Tibial nerve (tissue), 4 donors: ENCODE data around the gene STAC. TPM values are rescaled to one million over a fixed set of nuclear protein-coding genes. Genes with fewer than 3 reads are reported as not detected.

ENCODE experiments used
- DNase-seq, 2 donors: peaks; one replicate each; pipeline ENCODE4 v3.0.0-alpha.2; 2019; ENCODE audit warnings: low spot score in 2 of 2
- H3K27ac ChIP-seq, 4 donors: fragments of 200-600 bp; sonication (generic) in 3 of 4; one replicate each; pipeline ENCODE4 v1.5.1; 2017 to 2019; ENCODE audit warnings: mild to moderate bottlenecking in 1 of 4
- H3K27me3 ChIP-seq, 2 donors: fragments of 200-600 bp; sonication (generic) in 1 of 2; one replicate each; pipeline versions ENCODE4 v1.5.1 to v1.6.0; 2017 to 2019
- H3K36me3 ChIP-seq, 3 donors: fragments of 200-600 bp; sonication (generic); one replicate each; pipeline ENCODE4 v1.5.1; 2018 to 2019
- H3K4me1 ChIP-seq, 4 donors: fragments of 200-600 bp; sonication (generic) in 3 of 4; one replicate each; pipeline ENCODE4 v1.5.1; 2017 to 2019
- H3K4me3 ChIP-seq, 4 donors: fragments of 200-600 bp; sonication (generic) in 3 of 4; one replicate each; pipeline ENCODE4 v1.5.1; 2017 to 2019; ENCODE audit warnings: mild to moderate bottlenecking in 1 of 4, moderate library complexity in 1 of 4
- H3K9me3 ChIP-seq, 4 donors: fragments of 200-600 bp; sonication (generic) in 3 of 4; one replicate each; pipeline ENCODE4 v1.5.1; 2017 to 2019
- EP300 ChIP-seq, 2 donors: sonication (generic); formaldehyde crosslinking; IDR thresholded peaks; one replicate each; pipeline ENCODE4 v1.6.1; 2017; ENCODE audit warnings: antibody characterized with exemption in 2 of 2, mild to moderate bottlenecking in 1 of 2
- POLR2A ChIP-seq, 2 donors: fragments of 450-650 bp; IDR thresholded peaks; one replicate each; pipeline ENCODE4 v1.6.1; 2017; ENCODE audit warnings: antibody characterized with exemption in 2 of 2, mild to moderate bottlenecking in 2 of 2, moderate library complexity in 2 of 2
- WGBS, 2 donors: methylation state at CpG; one replicate each; pipeline ENCODE4 v1.1.5; 2018; 5-methylcytosine and 5-hydroxymethylcytosine counted together
- total RNA-seq, 4 donors: library from RNA; depleted of rRNA; stranded (reverse); fragments of >200 nt; gene quantifications; one replicate each; pipeline ENCODE4 v1.1.0, GENCODE V29; 2016
- TF ChIP-seq, protein P1 (sequence below), 5 experiments: fragments of 200-600 bp in 3 of 5; fragments of 450-650 bp in 2 of 5; sonication (generic) in 3 of 5; IDR thresholded peaks; one replicate each; pipeline ENCODE4 v1.5.1; 2016 to 2019; ENCODE audit warnings: antibody characterized with exemption in 5 of 5, mild to moderate bottlenecking in 3 of 5, moderate library complexity in 2 of 5

STAC gene
- total RNA-seq, 4 donors from 2014 or later, result 2.4 to 4.2 (median 3.7) TPM

DNA sequence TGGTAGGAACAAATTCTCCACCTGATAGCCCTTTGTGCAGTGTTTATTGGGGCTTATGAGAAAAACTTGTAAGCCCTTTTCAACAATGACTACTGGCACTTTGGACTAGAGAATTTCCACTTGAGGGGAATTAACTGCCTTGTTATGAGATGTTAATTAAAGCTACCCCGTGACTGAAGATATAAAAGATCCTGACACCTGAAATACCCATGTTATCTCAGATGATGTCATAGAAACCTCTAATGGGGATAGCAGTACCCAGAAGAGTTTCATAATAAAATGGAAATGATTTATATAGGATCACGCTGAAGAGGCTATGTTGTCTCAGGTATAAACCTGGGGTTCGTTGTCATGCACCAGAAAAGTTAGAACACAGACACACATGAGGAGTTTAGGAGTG, 14.5 kb upstream of the STAC start:
- H3K9me3 ChIP-seq, result no peaks in the 10 kb centered on the region
- H3K27ac ChIP-seq, result no peak overlapping the region
- H3K36me3 ChIP-seq, result no peaks in the 10 kb centered on the region
- no peaks in the 10 kb centered on the region for H3K27me3 ChIP-seq
- TF ChIP-seq POLR2A (IDR thresholded peaks at IDR 0.05), result no peak
- no peak for TF ChIP-seq EP300 (IDR thresholded peaks at IDR 0.05)
- TF ChIP-seq, protein P1, sequence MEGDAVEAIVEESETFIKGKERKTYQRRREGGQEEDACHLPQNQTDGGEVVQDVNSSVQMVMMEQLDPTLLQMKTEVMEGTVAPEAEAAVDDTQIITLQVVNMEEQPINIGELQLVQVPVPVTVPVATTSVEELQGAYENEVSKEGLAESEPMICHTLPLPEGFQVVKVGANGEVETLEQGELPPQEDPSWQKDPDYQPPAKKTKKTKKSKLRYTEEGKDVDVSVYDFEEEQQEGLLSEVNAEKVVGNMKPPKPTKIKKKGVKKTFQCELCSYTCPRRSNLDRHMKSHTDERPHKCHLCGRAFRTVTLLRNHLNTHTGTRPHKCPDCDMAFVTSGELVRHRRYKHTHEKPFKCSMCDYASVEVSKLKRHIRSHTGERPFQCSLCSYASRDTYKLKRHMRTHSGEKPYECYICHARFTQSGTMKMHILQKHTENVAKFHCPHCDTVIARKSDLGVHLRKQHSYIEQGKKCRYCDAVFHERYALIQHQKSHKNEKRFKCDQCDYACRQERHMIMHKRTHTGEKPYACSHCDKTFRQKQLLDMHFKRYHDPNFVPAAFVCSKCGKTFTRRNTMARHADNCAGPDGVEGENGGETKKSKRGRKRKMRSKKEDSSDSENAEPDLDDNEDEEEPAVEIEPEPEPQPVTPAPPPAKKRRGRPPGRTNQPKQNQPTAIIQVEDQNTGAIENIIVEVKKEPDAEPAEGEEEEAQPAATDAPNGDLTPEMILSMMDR (IDR thresholded peaks at IDR 0.05), result no peak
- no peaks in the 10 kb centered on the region for H3K4me1 ChIP-seq
- WGBS, 2 donors, result 88 to 92% methylated on average over 3 of the region's 3 CpGs
- no peak for DNase-seq
- H3K4me3 ChIP-seq, result no peak overlapping the region

DNA sequence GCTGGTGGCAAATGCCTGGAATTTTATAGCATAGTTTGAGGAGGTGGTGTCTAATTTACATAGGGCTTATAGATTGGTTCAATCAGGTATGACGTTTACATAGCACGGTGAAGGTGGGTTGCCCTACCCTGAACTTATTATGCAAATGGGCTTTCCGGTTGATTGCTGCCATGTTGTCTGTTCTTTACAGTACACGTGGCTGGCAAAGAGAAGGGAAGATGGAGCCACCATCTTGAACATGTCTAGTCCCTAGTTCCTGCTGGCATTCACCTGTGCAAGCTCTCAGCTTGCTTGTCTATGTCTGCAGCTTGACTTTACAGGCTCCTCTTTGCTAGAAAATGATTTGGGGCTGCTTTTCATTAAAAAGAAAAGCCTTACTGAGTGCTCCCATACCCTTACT, 14.0 kb upstream of the STAC start:
- H3K4me1 ChIP-seq, result no peaks in the 10 kb centered on the region
- DNase-seq, result no peak
- H3K36me3 ChIP-seq, result no peaks in the 10 kb centered on the region
- H3K9me3 ChIP-seq, result no peaks in the 10 kb centered on the region
- WGBS, 2 donors, result 86 to 88% methylated on average over 4 of the region's 4 CpGs
- no peaks in the 10 kb centered on the region for H3K27me3 ChIP-seq
- TF ChIP-seq, protein P1 (IDR thresholded peaks at IDR 0.05), result no peak
- TF ChIP-seq EP300 (IDR thresholded peaks at IDR 0.05), result no peak
- H3K4me3 ChIP-seq, result no peak overlapping the region
- no peak overlapping the region for H3K27ac ChIP-seq

DNA sequence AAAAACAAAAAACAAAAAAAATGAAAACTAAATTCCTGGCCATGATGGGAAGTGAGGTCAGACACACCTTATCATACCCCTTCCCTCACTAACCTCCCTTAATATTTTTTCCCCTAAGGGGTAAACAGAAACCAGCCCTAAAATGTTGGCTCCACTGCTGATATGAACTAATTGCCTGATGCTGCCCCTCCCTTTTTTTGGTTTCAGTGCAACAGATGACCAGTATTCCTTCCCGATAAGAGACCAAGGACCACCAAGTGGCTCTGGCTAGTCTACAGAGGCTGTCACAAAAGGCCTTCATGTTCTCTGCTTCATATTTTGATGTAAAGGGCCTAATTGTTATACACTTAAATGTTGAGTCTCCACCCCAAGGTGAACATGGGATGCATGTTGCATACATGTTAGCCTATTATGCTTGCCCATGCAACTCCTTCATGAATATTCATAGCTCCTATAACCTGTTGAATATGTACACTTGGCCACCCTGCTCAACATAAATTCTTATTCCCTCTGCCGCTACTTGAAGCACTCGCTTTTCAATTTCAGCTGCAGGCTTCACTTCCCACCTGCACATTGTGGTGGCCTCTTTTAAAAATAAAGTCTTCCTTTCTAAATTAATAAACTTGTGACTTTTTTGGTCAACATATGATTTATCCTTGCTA, 12.3 kb upstream of the STAC start:
- Histone ChIP-seq H3K36me3 (no peaks in the 10 kb centered on the region), H3K27me3 (no peaks in the 10 kb centered on the region), H3K9me3 (no peaks in the 10 kb centered on the region), H3K4me3 (no peak overlapping the region), H3K27ac (no peak overlapping the region), H3K4me1 (no peaks in the 10 kb centered on the region)
- WGBS, 2 donors, result 95 to 96% methylated on average over 3 of the region's 3 CpGs
- no peak for TF ChIP-seq POLR2A (IDR thresholded peaks at IDR 0.05)
- TF ChIP-seq EP300 (IDR thresholded peaks at IDR 0.05), result no peak
- TF ChIP-seq, protein P1 (IDR thresholded peaks at IDR 0.05), result no peak
- DNase-seq, result no peak

DNA sequence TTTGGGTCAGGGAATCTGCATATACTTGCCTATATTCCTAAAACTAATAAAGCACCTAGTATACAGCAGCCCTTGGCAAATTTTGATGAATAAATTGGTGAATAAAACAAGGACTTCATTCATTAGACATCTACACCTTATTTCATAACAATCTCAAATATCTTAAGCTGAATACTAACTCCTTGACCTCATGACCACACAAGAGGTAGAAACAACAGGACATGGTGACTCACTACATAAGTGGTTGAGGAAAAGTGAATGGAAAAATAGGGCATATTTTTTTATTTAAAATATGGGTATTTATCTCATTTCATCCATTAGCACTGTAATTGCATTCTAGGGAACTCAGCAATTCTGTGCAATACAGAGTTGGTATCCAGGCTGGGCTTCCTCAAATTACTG, 7.8 kb upstream of the STAC start:
- no peaks in the 10 kb centered on the region for H3K9me3 ChIP-seq
- no peaks in the 10 kb centered on the region for H3K36me3 ChIP-seq
- no peaks in the 10 kb centered on the region for H3K27me3 ChIP-seq
- H3K4me3 ChIP-seq, result no peak overlapping the region
- no peak overlapping the region for H3K27ac ChIP-seq
- DNase-seq, result no peak
- TF ChIP-seq, protein P1 (IDR thresholded peaks at IDR 0.05), result no peak
- TF ChIP-seq POLR2A (IDR thresholded peaks at IDR 0.05) (no peak), EP300 (IDR thresholded peaks at IDR 0.05) (no peak)
- no peaks in the 10 kb centered on the region for H3K4me1 ChIP-seq

DNA sequence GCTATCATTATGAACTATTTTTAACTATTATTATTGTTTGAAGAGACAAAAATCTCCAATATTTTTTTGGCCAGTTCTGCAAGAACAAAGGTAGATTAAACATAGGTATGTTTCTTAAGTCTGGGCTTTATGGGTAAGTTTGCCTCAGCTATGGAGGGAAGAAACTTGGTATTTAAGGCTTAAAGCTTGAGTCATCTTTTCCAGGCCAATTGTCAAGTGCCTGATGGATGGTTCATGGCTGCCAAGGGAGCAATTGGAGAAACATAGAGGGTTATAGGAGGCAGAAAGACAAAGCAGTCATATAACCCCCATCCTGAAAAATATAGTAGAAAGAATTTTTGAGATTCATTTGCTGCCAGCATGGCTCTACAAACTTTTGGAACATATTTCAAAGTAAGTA, 7.2 kb upstream of the STAC start:
- Histone ChIP-seq H3K36me3 (no peaks in the 10 kb centered on the region), H3K27ac (no peak overlapping the region), H3K4me3 (no peak overlapping the region), H3K9me3 (no peaks in the 10 kb centered on the region), H3K4me1 (no peaks in the 10 kb centered on the region), H3K27me3 (no peaks in the 10 kb centered on the region)
- DNase-seq, result no peak
- TF ChIP-seq POLR2A (IDR thresholded peaks at IDR 0.05) (no peak), EP300 (IDR thresholded peaks at IDR 0.05) (no peak)
- TF ChIP-seq, protein P1 (IDR thresholded peaks at IDR 0.05), result no peak
